HepG2 (cell line): Measurements from ENCODE around the gene HCRT. TPM values are rescaled to one million over a fixed set of nuclear protein-coding genes. Genes with fewer than 3 reads are reported as not detected.
A peak's percentile ranks its signal among the peaks of the same experiment; 100 is the strongest.

Source experiments
- ARID2 ChIP-seq: sonication (generic); formaldehyde crosslinking; IDR thresholded peaks from 2 replicates; pipeline ENCODE4 v1.8.1; 2022; ENCODE audit warnings: mild to moderate bottlenecking, missing genetic modification reagents, borderline replicate concordance
- BCL6 ChIP-seq: IDR thresholded peaks from 2 replicates; pipeline ENCODE4 v1.6.1; 2016; ENCODE audit warnings: missing genetic modification reagents, missing compliant biosample characterization
- CBX2 ChIP-seq, 2 experiments: fragments of 200-600 bp in 1 of 2; sonication (generic); formaldehyde crosslinking in 1 of 2; IDR thresholded peaks; 2 replicates each; pipeline versions ENCODE4 v1.7.0 to v1.8.1; 2018 to 2022; ENCODE audit warnings: low read depth in 2 of 2, low read length in 1 of 2, mild to moderate bottlenecking in 1 of 2, missing genetic modification reagents in 1 of 2
- CREB1 ChIP-seq, 2 experiments: fragments of 450-650 bp in 1 of 2; IDR thresholded peaks; 2 replicates each; pipeline ENCODE4 v1.6.1; 2016 to 2017; ENCODE audit warnings: control low read depth in 1 of 2, mild to moderate bottlenecking in 1 of 2, missing compliant biosample characterization in 1 of 2, missing genetic modification characterization in 1 of 2
- FOXK1 ChIP-seq: sonication (generic); formaldehyde crosslinking; IDR thresholded peaks from 2 replicates; pipeline ENCODE4 v1.4.0; 2020; ENCODE audit warnings: low read depth, missing genetic modification reagents, borderline replicate concordance
- GATAD1 ChIP-seq: IDR thresholded peaks from 2 replicates; pipeline ENCODE4 v1.6.1; 2016; ENCODE audit warnings: missing genetic modification reagents, missing compliant biosample characterization
- GATAD2A ChIP-seq: IDR thresholded peaks from 2 replicates; pipeline ENCODE4 v1.6.1; 2016
- HDAC2 ChIP-seq: sonication (generic); formaldehyde crosslinking; IDR thresholded peaks from 2 replicates; pipeline ENCODE4 v1.4.0; 2020; ENCODE audit warnings: missing genetic modification reagents
- HNF4G ChIP-seq, 2 experiments: sonication (generic) in 1 of 2; formaldehyde crosslinking in 1 of 2; IDR thresholded peaks; 2 replicates each; pipeline versions ENCODE4 v1.4.0 to v1.6.1; 2011 to 2020; ENCODE audit warnings: borderline replicate concordance in 2 of 2, low read depth in 2 of 2, mild to moderate bottlenecking in 2 of 2, low read length in 1 of 2, missing genetic modification reagents in 1 of 2, moderate library complexity in 1 of 2
- JUND ChIP-seq: sonication (generic); formaldehyde crosslinking; IDR thresholded peaks from 2 replicates; pipeline ENCODE4 v1.8.0; 2022; ENCODE audit warnings: mild to moderate bottlenecking, missing genetic modification reagents
- KAT2B ChIP-seq: fragments of 150-350 bp; IDR thresholded peaks from 2 replicates; pipeline ENCODE4 v1.6.1; 2014; ENCODE audit warnings: low read depth, low read length, borderline replicate concordance
- KDM5A ChIP-seq: fragments of 200-600 bp; sonication (generic); IDR thresholded peaks from 2 replicates; pipeline ENCODE4 v1.7.0; 2018; ENCODE audit warnings: antibody characterized with exemption, mild to moderate bottlenecking, low read length, borderline replicate concordance
- NFE2 ChIP-seq: sonication (generic); formaldehyde crosslinking; IDR thresholded peaks from 2 replicates; pipeline ENCODE4 v1.4.0; 2020; ENCODE audit warnings: missing genetic modification reagents
- NFRKB ChIP-seq: fragments of 450-650 bp; IDR thresholded peaks from 2 replicates; pipeline ENCODE4 v1.6.1; 2017
- POLR2AphosphoS2 ChIP-seq: IDR thresholded peaks from 2 replicates; pipeline ENCODE4 v1.6.1; 2011; ENCODE audit warnings: low read depth, low read length, improper control_type of control experiment
- SATB2 ChIP-seq: sonication (generic); formaldehyde crosslinking; IDR thresholded peaks from 2 replicates; pipeline ENCODE4 v1.5.0; 2020; ENCODE audit warnings: missing genetic modification reagents
- SNAI1 ChIP-seq: sonication (generic); formaldehyde crosslinking; IDR thresholded peaks from 2 replicates; pipeline ENCODE4 v1.5.0; 2020; ENCODE audit warnings: mild to moderate bottlenecking, missing genetic modification reagents, borderline replicate concordance
- SRSF4 ChIP-seq: fragments of 200-400 bp; formaldehyde crosslinking; IDR thresholded peaks from one replicate; pipeline ENCODE4 v1.6.1; 2018; ENCODE audit warnings: mild to moderate bottlenecking, low read depth, low read length, moderate library complexity; ENCODE audit not compliant: poor library complexity, severe bottlenecking
- TCF12 ChIP-seq, 2 experiments: fragments of 450-650 bp in 1 of 2; sonication (generic) in 1 of 2; formaldehyde crosslinking in 1 of 2; IDR thresholded peaks; 2 replicates each; pipeline versions ENCODE4 v1.6.1 to v1.8.0; 2017 to 2022; ENCODE audit warnings: antibody characterized with exemption in 1 of 2, mild to moderate bottlenecking in 1 of 2, missing genetic modification reagents in 1 of 2, moderate library complexity in 1 of 2
- TSC22D2 ChIP-seq: sonication (generic); formaldehyde crosslinking; IDR thresholded peaks from 2 replicates; pipeline ENCODE4 v1.5.1; 2020; ENCODE audit warnings: missing genetic modification reagents, mild to moderate bottlenecking, borderline replicate concordance
- ZFP82 ChIP-seq: sonication (generic); formaldehyde crosslinking; IDR thresholded peaks from 2 replicates; pipeline ENCODE4 v1.5.1; 2020; ENCODE audit warnings: mild to moderate bottlenecking, missing genetic modification reagents, borderline replicate concordance
- ZNF180 ChIP-seq: sonication (generic); formaldehyde crosslinking; IDR thresholded peaks from 2 replicates; pipeline ENCODE4 v1.4.0; 2020; ENCODE audit warnings: low read depth, missing genetic modification reagents, borderline replicate concordance
- ZNF235 ChIP-seq: sonication (generic); formaldehyde crosslinking; IDR thresholded peaks from 2 replicates; pipeline ENCODE4 v1.8.1; 2023; ENCODE audit warnings: mild to moderate bottlenecking, missing genetic modification reagents, borderline replicate concordance
- ZNF382 ChIP-seq: sonication (generic); formaldehyde crosslinking; IDR thresholded peaks from 2 replicates; pipeline ENCODE4 v1.5.0; 2020; ENCODE audit warnings: missing genetic modification reagents, mild to moderate bottlenecking, borderline replicate concordance
- ZNF614 ChIP-seq: IDR thresholded peaks from 2 replicates; pipeline ENCODE4 v1.6.1; 2018; ENCODE audit warnings: missing biosample characterization, missing genetic modification reagents, inconsistent platforms, borderline replicate concordance
- ZNF652 ChIP-seq: IDR thresholded peaks from 2 replicates; pipeline ENCODE4 v1.6.1; 2016; ENCODE audit warnings: low read depth, borderline replicate concordance
- ZNF83 ChIP-seq: sonication (generic); formaldehyde crosslinking; IDR thresholded peaks from 2 replicates; pipeline ENCODE4 v1.4.0; 2020; ENCODE audit warnings: missing genetic modification reagents, mild to moderate bottlenecking, borderline replicate concordance
- polyA plus RNA-seq, 8 experiments: library from polyadenylated mRNA; depleted of rRNA in 3 of 8; stranded (reverse) in 7 of 8; unstranded in 1 of 8; fragments of >200 nt; fragmentation: Illumina TruSeq in 4 of 8; extraction: Trizol in 4 of 8; gene quantifications; 2 replicates each; pipeline versions ENCODE4 v1.2.1 to v1.2.3, GENCODE V29; 2011 to 2016; ENCODE audit warnings: low read depth in 4 of 8, missing spikeins in 1 of 8, mixed read lengths in 1 of 8; ENCODE audit not compliant: insufficient read depth in 1 of 8
- total RNA-seq, 5 experiments: library from RNA; depleted of rRNA; stranded (reverse); fragments of >200 nt; fragmentation: Illumina TruSeq; extraction: Trizol; gene quantifications; 2 replicates each; pipeline ENCODE4 v1.2.3, GENCODE V29; 2016; ENCODE audit warnings: low read depth in 1 of 5
- TF ChIP-seq, protein P1 (sequence below): sonication (generic); formaldehyde crosslinking; conservative IDR thresholded peaks from 2 replicates; pipeline ENCODE4 v1.8.0; 2022; ENCODE audit warnings: mild to moderate bottlenecking, moderate library complexity, missing genetic modification reagents
- TF ChIP-seq, protein P2 (sequence below): sonication (generic); formaldehyde crosslinking; IDR thresholded peaks from 2 replicates; pipeline ENCODE4 v1.5.0; 2020; ENCODE audit warnings: missing genetic modification reagents, mild to moderate bottlenecking, borderline replicate concordance

HCRT gene
- total and polyA plus RNA-seq, 2 of the 13 experiments (the other 11 are each of a cell fraction or from before 2014, with no cell fraction given), result not detected

DNA sequence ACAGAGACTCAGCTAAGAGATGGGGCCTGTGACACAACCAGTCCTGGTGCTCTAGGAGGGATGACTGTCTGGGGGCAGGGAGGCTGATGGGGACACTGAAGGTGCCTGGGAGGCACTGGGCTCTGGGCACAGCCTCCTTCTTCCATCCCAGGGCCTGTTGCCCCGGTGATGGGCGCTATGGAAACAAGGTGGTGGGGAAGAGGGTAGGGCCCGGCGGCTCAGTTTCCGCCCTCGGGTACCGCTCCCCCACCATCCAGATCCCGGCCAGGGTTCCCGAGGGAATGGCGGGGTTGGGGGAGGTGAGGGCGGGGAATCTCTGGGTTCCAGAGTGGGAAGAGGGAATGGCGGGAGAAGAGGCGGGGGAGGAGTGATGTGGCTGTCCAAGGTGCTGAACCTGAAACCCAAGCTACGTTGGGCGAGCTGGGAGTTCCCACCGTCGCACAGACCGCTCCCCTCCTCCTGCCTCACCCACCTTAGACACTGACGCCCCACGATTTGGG lies 5.3 kb downstream of the HCRT start (continued):
- TF ChIP-seq SRSF4 (no peak), HNF4G (IDR thresholded peaks at IDR 0.05; ENCODE audit: borderline replicate concordance, low read depth, low read length) (no peak), HNF4G (CRISPR knock-in tag; IDR thresholded peaks at IDR 0.05; ENCODE audit: borderline replicate concordance, low read depth) (no peak), ZNF652 (peak; percentile 43; the same call in 1 of the 2 replicates), TCF12 (IDR thresholded peaks at IDR 0.05) (no peak), TCF12 (CRISPR knock-in tag; IDR thresholded peaks at IDR 0.05) (no peak), ZFP82 (CRISPR knock-in tag) (no peak), POLR2AphosphoS2 (no peak), SNAI1 (CRISPR knock-in tag) (no peak; the same call in 1 of the 2 replicates), GATAD2A (CRISPR knock-in tag) (peak; percentile 58; the same call in 1 of the 2 replicates), HDAC2 (CRISPR knock-in tag) (peak; percentile 73; the same call in 1 of the 2 replicates), CBX2 (IDR thresholded peaks at IDR 0.05; ENCODE audit: low read depth, low read length) (no peak), CBX2 (CRISPR knock-in tag; IDR thresholded peaks at IDR 0.05; ENCODE audit: low read depth) (no peak), ZNF235 (CRISPR knock-in tag) (peak; percentile 91; the same call in 1 of the 2 replicates), JUND (CRISPR knock-in tag) (no peak), NFRKB (no peak), ZNF382 (CRISPR knock-in tag) (no peak), SATB2 (CRISPR knock-in tag) (peak; percentile 92; the same call in 1 of the 2 replicates), KDM5A (no peak), ZNF180 (CRISPR knock-in tag) (no peak), BCL6 (CRISPR knock-in tag) (peak; percentile 45; the same call in 1 of the 2 replicates), TSC22D2 (CRISPR knock-in tag) (peak; percentile 98), FOXK1 (peak; percentile 85; the same call in 1 of the 2 replicates), ZNF614 (peak; percentile 60; the same call in 1 of the 2 replicates), ARID2 (CRISPR knock-in tag) (no peak), GATAD1 (CRISPR knock-in tag) (peak; percentile 74), KAT2B (no peak), ZNF83 (no peak), NFE2 (CRISPR knock-in tag) (0 out of 2 replicates have a peak, but pooled peaks have one; percentile 33), CREB1 (IDR thresholded peaks at IDR 0.05) (no peak), CREB1 (CRISPR knock-in tag; IDR thresholded peaks at IDR 0.05) (no peak)
- TF ChIP-seq, protein P1, sequence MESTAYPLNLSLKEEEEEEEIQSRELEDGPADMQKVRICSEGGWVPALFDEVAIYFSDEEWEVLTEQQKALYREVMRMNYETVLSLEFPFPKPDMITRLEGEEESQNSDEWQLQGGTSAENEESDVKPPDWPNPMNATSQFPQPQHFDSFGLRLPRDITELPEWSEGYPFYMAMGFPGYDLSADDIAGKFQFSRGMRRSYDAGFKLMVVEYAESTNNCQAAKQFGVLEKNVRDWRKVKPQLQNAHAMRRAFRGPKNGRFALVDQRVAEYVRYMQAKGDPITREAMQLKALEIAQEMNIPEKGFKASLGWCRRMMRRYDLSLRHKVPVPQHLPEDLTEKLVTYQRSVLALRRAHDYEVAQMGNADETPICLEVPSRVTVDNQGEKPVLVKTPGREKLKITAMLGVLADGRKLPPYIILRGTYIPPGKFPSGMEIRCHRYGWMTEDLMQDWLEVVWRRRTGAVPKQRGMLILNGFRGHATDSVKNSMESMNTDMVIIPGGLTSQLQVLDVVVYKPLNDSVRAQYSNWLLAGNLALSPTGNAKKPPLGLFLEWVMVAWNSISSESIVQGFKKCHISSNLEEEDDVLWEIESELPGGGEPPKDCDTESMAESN (CRISPR knock-in tag), result peak; percentile 70; the same call in 1 of the 2 replicates
- TF ChIP-seq, protein P2, sequence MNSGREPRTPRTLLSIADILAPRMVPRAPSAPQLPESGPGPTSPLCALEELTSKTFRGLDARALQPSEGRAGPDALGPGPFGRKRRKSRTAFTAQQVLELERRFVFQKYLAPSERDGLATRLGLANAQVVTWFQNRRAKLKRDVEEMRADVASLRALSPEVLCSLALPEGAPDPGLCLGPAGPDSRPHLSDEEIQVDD (CRISPR knock-in tag), result peak; percentile 86; the same call in 1 of the 2 replicates
